GM20431 (cell line): Measurements from ENCODE around the gene SYT2.
"Not testable (repeated sequence)": the region's sequence is repeated elsewhere in the genome, so short reads cannot be mapped to it uniquely, and the experiment has no call there.

ENCODE experiments used
- in situ Hi-C: fragments of 300-500 bp; cut with MseI, MboI; formaldehyde crosslinking; loops from one replicate; pipeline ENCODE4 v1.15.0; 2020; ENCODE audit warnings: low sequenced_read_pairs; ENCODE audit not compliant: unreplicated experiment

Gene SYT2

GRCh38 chr1:202710070-202711045 lies at the start of gene SYT2:
SYT2 (minus strand) TSS chr1:202710454; CDS start chr1:202605772, 104,682 bp downstream.
- in situ Hi-C loops: loop anchor here (25.0 kb wide), 1 partner anchor 248 kb away; no protein-coding TSS in a partner anchor

GRCh38 chr1:202756391-202756790 lies 46.1 kb upstream of the SYT2 start:
- in situ Hi-C loops: no loop called here

GRCh38 chr1:202754293-202754692 lies 44.0 kb upstream of the SYT2 start:
- in situ Hi-C loops: no loop called here

- in situ Hi-C loops: no loop called here
Observed at GRCh38 chr1:202752774-202753173, 42.5 kb upstream of the SYT2 start.

GRCh38 chr1:202750761-202751160 lies 40.5 kb upstream of the SYT2 start:
- in situ Hi-C loops: no loop called here

GRCh38 chr1:202750024-202750423 lies 39.8 kb upstream of the SYT2 start:
- in situ Hi-C loops: no loop called here

- in situ Hi-C loops: no loop called here
Observed at GRCh38 chr1:202745323-202745888, 35.2 kb upstream of the SYT2 start.

- in situ Hi-C loops: not testable (repeated sequence)
Observed at GRCh38 chr1:202744770-202745169, 34.5 kb upstream of the SYT2 start.

- in situ Hi-C loops: no loop called here
Observed at GRCh38 chr1:202742496-202742895, 32.2 kb upstream of the SYT2 start.

GRCh38 chr1:202733251-202733650 lies 23.0 kb upstream of the SYT2 start:
- in situ Hi-C loops: no loop called here

- in situ Hi-C loops: no loop called here
Observed at GRCh38 chr1:202728951-202729350, 18.7 kb upstream of the SYT2 start.

- in situ Hi-C loops: no loop called here
Observed at GRCh38 chr1:202725526-202725925, 15.3 kb upstream of the SYT2 start.

GRCh38 chr1:202723708-202724107 lies 13.5 kb upstream of the SYT2 start:
- in situ Hi-C loops: loop anchor here (25.0 kb wide), 1 partner anchor 261 kb away; no protein-coding TSS in a partner anchor

GRCh38 chr1:202723046-202723445 lies 12.8 kb upstream of the SYT2 start:
- in situ Hi-C loops: loop anchor here (25.0 kb wide), 1 partner anchor 261 kb away; no protein-coding TSS in a partner anchor

GRCh38 chr1:202716654-202717053 lies 6.4 kb upstream of the SYT2 start:
- in situ Hi-C loops: loop anchor here (25.0 kb wide), 1 partner anchor 254 kb away; no protein-coding TSS in a partner anchor

GRCh38 chr1:202714202-202714601 lies 3.9 kb upstream of the SYT2 start:
- in situ Hi-C loops: loop anchor here (25.0 kb wide), 1 partner anchor 252 kb away; no protein-coding TSS in a partner anchor

GRCh38 chr1:202713110-202713509 lies 2.9 kb upstream of the SYT2 start:
- in situ Hi-C loops: loop anchor here (25.0 kb wide), 1 partner anchor 251 kb away; no protein-coding TSS in a partner anchor

GRCh38 chr1:202711949-202712635 lies 1.8 kb upstream of the SYT2 start:
- in situ Hi-C loops: loop anchor here (25.0 kb wide), 1 partner anchor 250 kb away; no protein-coding TSS in a partner anchor

GRCh38 chr1:202709276-202710041 lies 795 bp downstream of the SYT2 start:
- in situ Hi-C loops: loop anchor here (25.0 kb wide), 1 partner anchor 247 kb away; no protein-coding TSS in a partner anchor
